ENCODE results near the gene WAS. TPM values are rescaled to one million over a fixed set of nuclear protein-coding genes. Genes with fewer than 3 reads are reported as not detected.
"Not testable (repeated sequence)": the region's sequence is repeated elsewhere in the genome, so short reads cannot be mapped to it uniquely, and the experiment has no call there.

The WAS gene
- polyA plus RNA-seq, 1 of the 3 experiments (the other 2 are of a cell fraction): 0.30 TPM

DNA sequence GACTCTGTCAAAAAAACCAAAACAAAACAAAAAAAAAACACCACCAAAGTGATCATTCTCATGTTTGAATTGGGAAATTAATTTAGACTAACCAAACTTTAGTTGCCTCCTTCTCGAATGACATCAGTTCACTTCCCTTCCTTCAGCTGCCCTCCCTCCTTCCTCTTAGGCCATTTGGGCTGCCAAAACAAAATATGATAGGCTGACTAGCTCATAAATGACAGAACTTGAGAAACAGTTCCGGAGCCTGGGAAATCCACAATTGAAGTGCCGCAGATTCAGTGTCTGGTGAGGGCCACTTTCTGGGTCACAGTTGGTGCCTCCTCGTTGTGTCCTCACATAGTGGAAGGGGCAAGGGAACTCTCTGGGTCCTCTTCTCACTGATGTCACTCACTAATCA, 16.1 kb upstream of the WAS start:
- H3K9me3 ChIP-seq: no peaks in the 10 kb centered on the region
- no peaks in the 10 kb centered on the region for H3K4me1 ChIP-seq (ENCODE audit: control insufficient read depth in 1 of 2, insufficient read depth in 2 of 2, low read depth in 1 of 2, low read length in 1 of 2)
- no peaks in the 10 kb centered on the region for H3K36me3 ChIP-seq (replicated peaks in 1 of 2; ENCODE audit: control insufficient read depth in 1 of 2, insufficient read depth in 2 of 2, low read length in 1 of 2)
- H3K9ac ChIP-seq: no peak overlapping the region
- no peak overlapping the region for H2AFZ ChIP-seq (ENCODE audit: low read depth)
- H3K4me3 ChIP-seq (ENCODE audit: low read depth in 2 of 2, low read length in 1 of 2): no peak overlapping the region
- DNase-seq: no peak
- H3K27ac ChIP-seq (ENCODE audit: low read depth in 2 of 2, low read length in 1 of 2): no peak overlapping the region
- no peaks in the 10 kb centered on the region for H3F3A ChIP-seq (replicated peaks; ENCODE audit: insufficient read depth)
- H3K9me2 ChIP-seq: no peaks in the 10 kb centered on the region
- no peaks in the 10 kb centered on the region for H3K79me2 ChIP-seq (ENCODE audit: insufficient read depth)
- H4K20me1 ChIP-seq (ENCODE audit: insufficient read depth): no peaks in the 10 kb centered on the region
- ChIA-PET CTCF (no interaction called here), POLR2A (no interaction called here)
- no peak overlapping the region for H3K4me2 ChIP-seq
- no peaks in the 10 kb centered on the region; the same call in 1 of the 2 replicates for H3K27me3 ChIP-seq (ENCODE audit: insufficient read depth)
- WGBS (ENCODE audit: low lambda C conversion rate): 45% methylated on average over 3 of the region's 4 CpGs
- TF ChIP-seq SMC3 (IDR thresholded peaks at IDR 0.05; ENCODE audit: low read depth, low read length) (no peak), FOSL2 (IDR thresholded peaks at IDR 0.05; ENCODE audit: borderline replicate concordance, low read depth) (no peak), POLR2AphosphoS5 (IDR thresholded peaks at IDR 0.05; ENCODE audit: low read depth, low read length) (no peak), TAF1 (IDR thresholded peaks at IDR 0.05; ENCODE audit: borderline replicate concordance, low read depth, low read length) (no peak), EZH2phosphoT487 (IDR thresholded peaks at IDR 0.05; ENCODE audit: borderline replicate concordance, low read depth) (no peak), RXRA (IDR thresholded peaks at IDR 0.05; ENCODE audit: borderline replicate concordance, low read depth) (no peak), JUND (IDR thresholded peaks at IDR 0.05) (no peak), SIN3A (IDR thresholded peaks at IDR 0.05; ENCODE audit: borderline replicate concordance, low read depth, low read length) (no peak), MXI1 (IDR thresholded peaks at IDR 0.05; ENCODE audit: low read depth, low read length) (no peak), TCF12 (IDR thresholded peaks at IDR 0.05) (no peak), GABPA (IDR thresholded peaks at IDR 0.05; ENCODE audit: low read depth) (no peak), NRF1 (IDR thresholded peaks at IDR 0.05; ENCODE audit: low read depth, low read length) (no peak), RFX5 (IDR thresholded peaks at IDR 0.05; ENCODE audit: low read length) (no peak), GATA2 (CRISPR knock-in tag; IDR thresholded peaks at IDR 0.05) (no peak), RAD21 (IDR thresholded peaks at IDR 0.05; ENCODE audit: low read length) (no peak), CHD2 (IDR thresholded peaks at IDR 0.05; ENCODE audit: low read length, partially characterized antibody) (no peak)
- TF ChIP-seq, protein P1, sequence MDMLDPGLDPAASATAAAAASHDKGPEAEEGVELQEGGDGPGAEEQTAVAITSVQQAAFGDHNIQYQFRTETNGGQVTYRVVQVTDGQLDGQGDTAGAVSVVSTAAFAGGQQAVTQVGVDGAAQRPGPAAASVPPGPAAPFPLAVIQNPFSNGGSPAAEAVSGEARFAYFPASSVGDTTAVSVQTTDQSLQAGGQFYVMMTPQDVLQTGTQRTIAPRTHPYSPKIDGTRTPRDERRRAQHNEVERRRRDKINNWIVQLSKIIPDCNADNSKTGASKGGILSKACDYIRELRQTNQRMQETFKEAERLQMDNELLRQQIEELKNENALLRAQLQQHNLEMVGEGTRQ (IDR thresholded peaks at IDR 0.05; ENCODE audit: borderline replicate concordance, low read depth, low read length): no peak
- TF ChIP-seq, protein P2, sequence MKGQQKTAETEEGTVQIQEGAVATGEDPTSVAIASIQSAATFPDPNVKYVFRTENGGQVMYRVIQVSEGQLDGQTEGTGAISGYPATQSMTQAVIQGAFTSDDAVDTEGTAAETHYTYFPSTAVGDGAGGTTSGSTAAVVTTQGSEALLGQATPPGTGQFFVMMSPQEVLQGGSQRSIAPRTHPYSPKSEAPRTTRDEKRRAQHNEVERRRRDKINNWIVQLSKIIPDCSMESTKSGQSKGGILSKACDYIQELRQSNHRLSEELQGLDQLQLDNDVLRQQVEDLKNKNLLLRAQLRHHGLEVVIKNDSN (IDR thresholded peaks at IDR 0.05; ENCODE audit: borderline replicate concordance, low read depth): no peak
- TF ChIP-seq, protein P3, sequence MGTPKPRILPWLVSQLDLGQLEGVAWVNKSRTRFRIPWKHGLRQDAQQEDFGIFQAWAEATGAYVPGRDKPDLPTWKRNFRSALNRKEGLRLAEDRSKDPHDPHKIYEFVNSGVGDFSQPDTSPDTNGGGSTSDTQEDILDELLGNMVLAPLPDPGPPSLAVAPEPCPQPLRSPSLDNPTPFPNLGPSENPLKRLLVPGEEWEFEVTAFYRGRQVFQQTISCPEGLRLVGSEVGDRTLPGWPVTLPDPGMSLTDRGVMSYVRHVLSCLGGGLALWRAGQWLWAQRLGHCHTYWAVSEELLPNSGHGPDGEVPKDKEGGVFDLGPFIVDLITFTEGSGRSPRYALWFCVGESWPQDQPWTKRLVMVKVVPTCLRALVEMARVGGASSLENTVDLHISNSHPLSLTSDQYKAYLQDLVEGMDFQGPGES (IDR thresholded peaks at IDR 0.05; ENCODE audit: low read depth, low read length): no peak
- TF ChIP-seq, protein P4, sequence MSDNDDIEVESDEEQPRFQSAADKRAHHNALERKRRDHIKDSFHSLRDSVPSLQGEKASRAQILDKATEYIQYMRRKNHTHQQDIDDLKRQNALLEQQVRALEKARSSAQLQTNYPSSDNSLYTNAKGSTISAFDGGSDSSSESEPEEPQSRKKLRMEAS (IDR thresholded peaks at IDR 0.05; ENCODE audit: low read depth): no peak

DNA sequence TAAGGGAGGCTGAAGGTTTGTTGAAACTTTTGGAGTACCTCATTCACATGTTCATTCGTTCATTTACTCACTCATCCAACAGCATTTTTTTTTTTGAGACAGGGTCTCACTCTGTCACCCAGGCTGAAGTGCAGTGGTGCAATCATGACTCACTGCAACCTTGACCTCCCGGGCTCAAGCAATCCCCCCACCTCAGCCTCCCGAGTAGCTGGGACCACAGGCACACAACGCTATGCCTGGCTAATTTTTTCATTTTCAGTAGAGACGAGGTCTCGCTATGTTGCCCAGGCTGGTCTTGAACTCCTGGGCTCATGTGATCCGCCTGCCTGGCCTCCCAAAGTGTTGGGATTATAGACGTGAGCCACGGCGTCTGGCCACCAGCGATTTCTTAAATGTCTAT, 15.4 kb upstream of the WAS start:
- WGBS (ENCODE audit: low lambda C conversion rate): 53% methylated on average over 11 of the region's 11 CpGs
- H3K4me1 ChIP-seq (ENCODE audit: control insufficient read depth in 1 of 2, insufficient read depth in 2 of 2, low read depth in 1 of 2, low read length in 1 of 2); H3K27me3 ChIP-seq (ENCODE audit: insufficient read depth); H3K36me3 ChIP-seq (replicated peaks in 1 of 2; ENCODE audit: control insufficient read depth in 1 of 2, insufficient read depth in 2 of 2, low read length in 1 of 2); H3K9me2 ChIP-seq; H3K4me2 ChIP-seq; H4K20me1 ChIP-seq (ENCODE audit: insufficient read depth); H3K4me3 ChIP-seq (ENCODE audit: low read depth in 2 of 2, low read length in 1 of 2); H3K9ac ChIP-seq; H3K27ac ChIP-seq (ENCODE audit: low read depth in 2 of 2, low read length in 1 of 2); CTCF ChIA-PET; DNase-seq; H3K79me2 ChIP-seq (ENCODE audit: insufficient read depth); H2AFZ ChIP-seq (ENCODE audit: low read depth); H3K9me3 ChIP-seq; H3F3A ChIP-seq (replicated peaks; ENCODE audit: insufficient read depth); POLR2A ChIA-PET: not testable (repeated sequence)
